Measurements from ENCODE around the gene SPOCK3. TPM values are rescaled to one million over a fixed set of nuclear protein-coding genes. Genes with fewer than 3 reads are reported as not detected.

SPOCK3 gene
- total and polyA plus RNA-seq, 2 experiments from 2014 or later, result 1.6 to 4.1 TPM

DNA sequence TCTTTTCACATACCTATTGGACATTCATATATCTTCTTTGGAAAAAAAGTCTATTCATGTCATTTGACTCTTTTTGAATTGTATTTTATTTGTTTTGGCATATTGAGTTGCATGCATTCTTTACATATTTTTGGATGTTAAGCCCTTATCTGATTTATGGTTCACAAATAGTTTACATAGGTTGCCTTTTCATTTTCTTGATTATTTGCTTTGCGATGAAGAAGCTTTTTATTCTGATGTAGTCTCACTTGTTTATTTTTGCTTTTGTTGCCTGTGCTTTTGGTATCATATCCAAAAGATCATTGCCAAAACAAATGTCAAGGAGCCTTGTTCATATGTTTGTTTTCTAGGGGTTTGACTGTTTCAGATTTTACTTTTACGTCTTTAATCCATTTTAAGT, 43.9 kb downstream of the SPOCK3 start (continued):
- TF ChIP-seq ZNF462 (CRISPR knock-in tag; IDR thresholded peaks at IDR 0.05) (no peak), STAT1 (IDR thresholded peaks at IDR 0.05; ENCODE audit: unreplicated experiment) (no peak), ZNF331 (CRISPR knock-in tag; IDR thresholded peaks at IDR 0.05; ENCODE audit: low read depth) (no peak), EZH2 (IDR thresholded peaks at IDR 0.05; ENCODE audit: low read depth, unreplicated experiment) (no peak), NANOG (IDR thresholded peaks at IDR 0.05; ENCODE audit: borderline replicate concordance) (no peak)
- TF ChIP-seq, protein P1, sequence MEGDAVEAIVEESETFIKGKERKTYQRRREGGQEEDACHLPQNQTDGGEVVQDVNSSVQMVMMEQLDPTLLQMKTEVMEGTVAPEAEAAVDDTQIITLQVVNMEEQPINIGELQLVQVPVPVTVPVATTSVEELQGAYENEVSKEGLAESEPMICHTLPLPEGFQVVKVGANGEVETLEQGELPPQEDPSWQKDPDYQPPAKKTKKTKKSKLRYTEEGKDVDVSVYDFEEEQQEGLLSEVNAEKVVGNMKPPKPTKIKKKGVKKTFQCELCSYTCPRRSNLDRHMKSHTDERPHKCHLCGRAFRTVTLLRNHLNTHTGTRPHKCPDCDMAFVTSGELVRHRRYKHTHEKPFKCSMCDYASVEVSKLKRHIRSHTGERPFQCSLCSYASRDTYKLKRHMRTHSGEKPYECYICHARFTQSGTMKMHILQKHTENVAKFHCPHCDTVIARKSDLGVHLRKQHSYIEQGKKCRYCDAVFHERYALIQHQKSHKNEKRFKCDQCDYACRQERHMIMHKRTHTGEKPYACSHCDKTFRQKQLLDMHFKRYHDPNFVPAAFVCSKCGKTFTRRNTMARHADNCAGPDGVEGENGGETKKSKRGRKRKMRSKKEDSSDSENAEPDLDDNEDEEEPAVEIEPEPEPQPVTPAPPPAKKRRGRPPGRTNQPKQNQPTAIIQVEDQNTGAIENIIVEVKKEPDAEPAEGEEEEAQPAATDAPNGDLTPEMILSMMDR (conservative IDR thresholded peaks at IDR 0.05; ENCODE audit: low read depth in 2 of 2), result no peak

DNA sequence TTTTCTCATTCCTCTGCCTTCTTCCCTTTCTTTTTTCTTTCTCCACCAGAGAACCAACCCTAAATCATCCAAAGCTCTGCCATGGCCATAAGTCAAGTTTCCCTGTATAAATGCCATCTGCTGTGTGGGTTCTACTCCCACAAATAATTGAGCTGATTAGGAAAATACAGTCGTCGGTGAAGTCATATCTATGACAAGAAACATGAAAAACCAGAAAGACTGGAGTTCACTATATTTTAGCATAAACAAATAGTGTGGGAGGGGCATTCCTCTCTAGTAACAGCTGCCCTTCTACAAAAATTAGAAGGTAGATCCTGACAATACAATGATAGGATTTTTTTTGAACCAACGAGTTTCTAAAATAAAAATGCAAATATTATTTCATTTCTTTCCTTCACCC, 48.8 kb downstream of the SPOCK3 start:
- Histone ChIP-seq H3F3A (replicated peaks; ENCODE audit: low read depth) (no peaks in the 10 kb centered on the region), H3K36me3 (ENCODE audit: insufficient read depth) (no peaks in the 10 kb centered on the region), H4K20me1 (replicated peaks; ENCODE audit: insufficient read depth) (no peaks in the 10 kb centered on the region), H3K4me3 (no peak overlapping the region), H3K79me2 (replicated peaks; ENCODE audit: insufficient read depth) (no peaks in the 10 kb centered on the region), H2AFZ (no peak overlapping the region), H3K4me1 (ENCODE audit: insufficient read depth) (no peaks in the 10 kb centered on the region), H3K4me2 (no peak overlapping the region), H3K9me2 (ENCODE audit: insufficient read depth) (no peaks in the 10 kb centered on the region), H3K27me3 (ENCODE audit: insufficient read depth) (no peaks in the 10 kb centered on the region), H3K27ac (ENCODE audit: low read depth) (no peak overlapping the region)
- ATAC-seq (no peak), DNase-seq (ENCODE audit: low spot score) (no peak)
- H3K27me3 Mint-ChIP-seq (ENCODE audit: insufficient read depth, low read depth, poor library complexity), result no peaks in the 10 kb centered on the region
- H3K27ac Mint-ChIP-seq, result no peak overlapping the region
- peaks cover 2% of the 10 kb centered on the region; the same call in 1 of the 3 replicates for H3K4me1 Mint-ChIP-seq
- H3K9me3 Mint-ChIP-seq, result no peaks in the 10 kb centered on the region
- no peak overlapping the region for H3K4me3 Mint-ChIP-seq
- no peaks in the 10 kb centered on the region for H3K36me3 Mint-ChIP-seq (ENCODE audit: low read depth)
- no peak for TF ChIP-seq STAT1 (IDR thresholded peaks at IDR 0.05; ENCODE audit: unreplicated experiment)
- TF ChIP-seq REST (IDR thresholded peaks at IDR 0.05; ENCODE audit: unreplicated experiment), result no peak
- TF ChIP-seq EZH2phosphoT487 (IDR thresholded peaks at IDR 0.05; ENCODE audit: unreplicated experiment), result no peak
- TF ChIP-seq CREB1 (CRISPR knock-in tag; IDR thresholded peaks at IDR 0.05; ENCODE audit: low read depth), result no peak
- TF ChIP-seq, protein P1 (conservative IDR thresholded peaks at IDR 0.05; ENCODE audit: low read depth in 2 of 2), result no peak
- TF ChIP-seq ETS1 (IDR thresholded peaks at IDR 0.05), result no peak

All from GM23338 (cell line).